MCF 10A (cell line): Measurements from ENCODE around the gene MESP1. TPM values are rescaled to one million over a fixed set of nuclear protein-coding genes. Genes with fewer than 3 reads are reported as not detected.

Source experiments
- BruUV-seq: library from RNA; stranded (reverse); fragments of 400-500 nt; replicated peaks from 2 replicates; lab custom pipeline; 2021; lab: Mats Ljungman, UMichigan
- CTCF ChIA-PET: fragments of 300-600 bp; sonication (Branson Sonifier 250); formaldehyde crosslinking; extraction: SDS; loops from one replicate; lab custom pipeline; 2021; ENCODE audit warnings: antibody characterized with exemption, inconsistent platforms; lab: Yijun Ruan, JAX
- POLR2A ChIA-PET: fragments of 300-600, 350-650 bp; sonication (Branson Sonifier 250); formaldehyde crosslinking; extraction: SDS; loops from one replicate; lab custom pipeline; 2020; ENCODE audit warnings: antibody characterized with exemption, inconsistent platforms; lab: Yijun Ruan, JAX
- DNase-seq: peaks from one replicate; pipeline ENCODE4 v3.0.0-alpha.2; 2018; ENCODE audit not compliant: unreplicated experiment
- H3K27ac Mint-ChIP-seq: one replicate; pipeline ENCODE4 v1.8.0; 2022; ENCODE audit warnings: mild to moderate bottlenecking, low read depth, mixed read lengths; ENCODE audit not compliant: unreplicated experiment
- H3K27me3 Mint-ChIP-seq: one replicate; pipeline ENCODE4 v1.8.0; 2022; ENCODE audit warnings: mixed read lengths; ENCODE audit not compliant: insufficient read depth, unreplicated experiment
- H3K36me3 Mint-ChIP-seq: one replicate; pipeline ENCODE4 v1.8.0; 2022; ENCODE audit warnings: mild to moderate bottlenecking, moderate library complexity, mixed read lengths; ENCODE audit not compliant: insufficient read depth, unreplicated experiment
- H3K4me1 Mint-ChIP-seq: one replicate; pipeline ENCODE4 v1.8.0; 2022; ENCODE audit warnings: mixed read lengths; ENCODE audit not compliant: insufficient read depth, unreplicated experiment
- H3K4me3 Mint-ChIP-seq: one replicate; pipeline ENCODE4 v1.8.0; 2022; ENCODE audit warnings: mild to moderate bottlenecking, moderate library complexity, mixed read lengths; ENCODE audit not compliant: unreplicated experiment
- H3K9me3 Mint-ChIP-seq: one replicate; pipeline ENCODE4 v1.8.0; 2022; ENCODE audit warnings: mixed read lengths; ENCODE audit not compliant: unreplicated experiment
- CTCF ChIP-seq: fragments of 200-600 bp; IDR thresholded peaks from one replicate; pipeline ENCODE4 v1.8.0; 2022; ENCODE audit warnings: antibody characterized with exemption, mild to moderate bottlenecking; ENCODE audit not compliant: unreplicated experiment
- intact Hi-C: fragments of 100-400 bp; cut with micrococcal nuclease; formaldehyde crosslinking; loops from 2 replicates; pipeline ENCODE4 v1.14.1; 2022
- total RNA-seq: library from RNA; stranded (reverse); gene quantifications from 2 replicates; pipeline ENCODE4 v1.2.3, GENCODE V29; 2022

The MESP1 gene
- total RNA-seq, 1 experiment from 2014 or later, result 0.58 TPM

GRCh38 chr15:89731275-89731674, 19.8 kb downstream of the MESP1 start:
- BruUV-seq, result no TSS peak
- Mint-ChIP-seq H3K4me3 (no peak overlapping the region), H3K4me1 (no peaks in the 10 kb centered on the region), H3K36me3 (no peaks in the 10 kb centered on the region), H3K27me3 (peaks cover 30% of the 10 kb centered on the region), H3K9me3 (no peaks in the 10 kb centered on the region), H3K27ac (no peak overlapping the region)
- DNase-seq, result no peak
- ChIA-PET POLR2A (no interaction called here), CTCF (interaction anchor here (0.6 to 1.5 kb wide), 4 partner anchors 9 to 148 kb away, joined by 3 to 14 read pairs (median 5); no protein-coding TSS in a partner anchor)
- no peak for TF ChIP-seq CTCF
- intact Hi-C loops, result loop anchor here (10.0 kb wide), 1 partner anchor 86 kb away; no protein-coding TSS in a partner anchor

- Mint-ChIP-seq H3K36me3 (no peaks in the 10 kb centered on the region), H3K27me3 (no peaks in the 10 kb centered on the region), H3K4me1 (no peaks in the 10 kb centered on the region), H3K9me3 (no peaks in the 10 kb centered on the region), H3K4me3 (no peak overlapping the region), H3K27ac (no peak overlapping the region)
- intact Hi-C loops, result no loop called here
- CTCF ChIA-PET, result interaction anchor here (0.7 to 1.4 kb wide), 3 partner anchors 12 to 133 kb away, joined by 3 to 8 read pairs (median 3); no protein-coding TSS in a partner anchor
- no peak for TF ChIP-seq CTCF
- DNase-seq, result no peak
- no TSS peak for BruUV-seq
- POLR2A ChIA-PET, result no interaction called here
Observed at GRCh38 chr15:89728254-89728653, 22.8 kb downstream of the MESP1 start.

- Mint-ChIP-seq H3K4me1 (no peaks in the 10 kb centered on the region), H3K36me3 (no peaks in the 10 kb centered on the region), H3K27ac (no peak overlapping the region), H3K4me3 (no peak overlapping the region), H3K9me3 (peaks cover 4% of the 10 kb centered on the region), H3K27me3 (no peaks in the 10 kb centered on the region)
- intact Hi-C loops, result no loop called here
- DNase-seq, result no peak
- no peak for TF ChIP-seq CTCF
- POLR2A ChIA-PET, result no interaction called here
- CTCF ChIA-PET, result interaction anchor here (1.2 to 1.8 kb wide), 2 partner anchors 150 to 164 kb away, joined by 3 to 5 read pairs; no protein-coding TSS in a partner anchor
- no TSS peak for BruUV-seq
Observed at GRCh38 chr15:89725064-89725463, 26.0 kb downstream of the MESP1 start.

GRCh38 chr15:89724621-89725020, 26.4 kb downstream of the MESP1 start:
- Mint-ChIP-seq H3K4me3 (no peak overlapping the region), H3K36me3 (peaks cover 4% of the 10 kb centered on the region), H3K27me3 (no peaks in the 10 kb centered on the region), H3K27ac (no peak overlapping the region), H3K4me1 (no peaks in the 10 kb centered on the region), H3K9me3 (peaks cover 4% of the 10 kb centered on the region)
- ChIA-PET CTCF (no interaction called here), POLR2A (no interaction called here)
- intact Hi-C loops, result no loop called here
- TF ChIP-seq CTCF, result no peak
- no peak for DNase-seq
- no TSS peak for BruUV-seq
